NCI-H524 treated with DMSO at 0.1 percent for 48 hours (cell line): Measurements from ENCODE around the gene METTL27.
"Not testable (repeated sequence)": the region's sequence is repeated elsewhere in the genome, so short reads cannot be mapped to it uniquely, and the experiment has no call there.

ENCODE experiments used
- DNase-seq: peaks from one replicate; lab custom pipeline; 2025; lab: John Stamatoyannopoulos, UW

The METTL27 gene

DNA sequence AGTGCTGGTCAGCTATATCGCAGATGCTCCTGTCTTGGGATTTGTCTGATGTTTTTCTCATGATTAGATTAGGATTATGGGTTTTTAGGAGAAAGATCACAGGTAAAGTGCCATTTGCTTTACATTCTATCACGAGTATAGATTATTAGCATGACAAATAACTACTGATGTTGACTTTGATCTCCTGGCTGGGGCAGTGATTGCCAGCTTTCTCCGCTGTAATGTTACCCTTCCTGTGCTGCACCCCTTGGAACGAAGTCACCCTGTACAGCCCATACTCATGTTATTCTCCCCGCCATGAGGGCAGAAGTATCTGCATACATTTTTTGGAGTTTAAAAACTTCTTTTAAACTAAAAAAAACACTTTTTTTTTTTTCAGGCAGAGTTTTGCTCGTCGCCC lies 22.3 kb downstream of the METTL27 start:
- no peak for DNase-seq

- no peak for DNase-seq
Observed at GRCh38 chr7:73817121-73817520, 25.2 kb downstream of the METTL27 start.

GRCh38 chr7:73815436-73815835 lies 26.9 kb downstream of the METTL27 start:
- no peak for DNase-seq

- no peak for DNase-seq
Observed at GRCh38 chr7:73812996-73813395, 29.3 kb downstream of the METTL27 start.

DNA sequence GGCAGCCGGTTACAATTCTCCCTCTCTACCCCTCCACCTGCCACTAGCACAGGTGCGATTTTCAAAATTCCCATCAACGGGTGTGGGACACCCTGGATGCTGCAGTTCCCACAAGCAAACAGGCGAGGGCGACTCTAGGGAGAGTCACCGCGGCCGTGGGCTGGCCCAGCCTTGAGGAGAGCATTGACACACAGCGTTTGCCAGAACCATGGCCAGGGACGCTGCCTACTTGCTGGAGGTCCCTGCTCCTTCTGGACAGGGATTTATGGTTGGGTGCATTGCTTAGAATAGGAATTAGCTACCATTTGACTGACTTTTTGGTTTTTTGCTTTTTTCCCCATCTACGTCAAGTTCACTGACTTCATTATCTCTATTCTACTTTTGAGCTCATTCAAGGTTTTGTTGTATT lies 30.6 kb downstream of the METTL27 start:
- DNase-seq: peak; percentile 3

DNA sequence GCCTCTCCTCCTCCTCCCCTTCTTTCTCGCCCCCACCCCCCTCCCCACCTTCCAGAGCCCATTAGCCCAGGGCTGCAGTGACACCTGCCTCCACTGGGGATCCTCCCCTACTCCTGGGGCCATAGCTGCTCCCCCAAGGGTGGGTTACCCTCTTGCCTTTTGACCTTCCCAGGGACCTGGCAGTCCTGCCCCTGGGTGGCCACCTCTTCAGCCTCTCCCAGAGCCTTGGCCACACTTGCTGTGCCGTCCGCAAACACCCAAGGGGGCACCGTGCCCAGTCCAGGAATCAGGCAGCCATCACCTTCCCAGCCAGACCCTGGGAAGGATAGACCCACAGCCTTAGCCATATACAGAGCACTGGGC lies 31.3 kb downstream of the METTL27 start:
- no peak for DNase-seq

DNA sequence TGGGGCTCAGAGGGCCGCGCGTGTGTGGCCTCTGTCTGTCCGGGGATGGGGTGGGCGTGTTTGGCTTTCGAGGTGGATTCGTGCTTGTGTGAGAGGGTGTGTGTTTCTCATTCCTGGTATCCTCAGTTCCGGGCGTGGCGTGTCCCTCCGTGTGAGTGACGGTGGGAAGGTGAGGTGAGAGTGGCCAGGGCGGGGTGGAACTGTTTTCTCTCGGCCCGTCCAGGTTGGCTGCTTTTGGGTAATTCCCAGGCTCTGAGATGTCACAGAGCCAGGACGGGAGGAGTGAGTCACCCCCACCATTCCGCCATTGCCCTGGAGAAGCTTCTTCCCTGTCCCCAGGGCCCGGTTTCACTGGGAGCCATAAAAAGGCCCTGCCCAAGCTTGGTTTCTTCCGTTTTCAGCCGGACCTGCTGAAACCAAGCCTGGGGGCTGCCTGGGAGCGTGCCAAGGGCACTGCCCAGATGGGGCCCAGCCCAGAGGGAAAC lies 32.8 kb downstream of the METTL27 start:
- DNase-seq: no peak

DNA sequence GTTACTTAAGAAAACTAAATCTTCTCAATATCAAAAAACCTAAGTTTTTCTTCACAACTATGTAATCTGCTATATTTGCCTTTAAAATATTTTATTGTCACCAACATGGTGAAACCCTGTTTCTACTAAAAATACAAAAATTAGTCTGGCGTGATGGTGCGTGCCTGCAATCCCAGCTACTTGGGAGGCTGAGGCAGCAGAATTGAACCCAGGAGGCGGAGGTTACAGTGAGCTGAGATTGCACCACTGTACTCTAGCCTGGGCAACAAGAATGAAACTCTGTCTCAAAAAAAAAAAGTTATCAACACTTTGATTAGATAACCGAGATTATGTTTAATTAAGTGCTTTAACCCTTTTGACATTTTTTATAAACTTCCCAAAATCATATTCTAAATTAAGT lies 39.9 kb downstream of the METTL27 start:
- no peak for DNase-seq

GRCh38 chr7:73801577-73801976 lies 40.7 kb downstream of the METTL27 start:
- DNase-seq: no peak

- DNase-seq: no peak
Observed at GRCh38 chr7:73799282-73800141, 42.8 kb downstream of the METTL27 start.

DNA sequence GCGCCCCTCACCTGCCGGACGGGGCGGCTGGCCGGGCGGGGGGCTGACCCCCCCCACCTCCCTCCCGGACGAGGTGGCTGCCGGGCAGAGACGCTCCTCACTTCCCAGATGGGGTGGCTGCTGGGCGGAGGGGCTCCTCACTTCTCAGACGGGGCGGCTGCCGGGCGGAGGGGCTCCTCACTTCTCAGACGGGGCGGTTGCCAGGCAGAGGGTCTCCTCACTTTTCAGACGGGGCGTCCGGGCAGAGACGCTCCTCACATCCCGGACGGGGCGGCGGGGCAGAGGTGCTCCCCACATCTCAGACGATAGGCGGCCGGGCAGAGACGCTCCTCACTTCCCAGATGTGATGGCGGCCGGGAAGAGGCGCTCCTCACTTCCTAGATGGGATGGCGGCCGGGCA lies 45.1 kb downstream of the METTL27 start:
- DNase-seq: not testable (repeated sequence)

GRCh38 chr7:73796656-73797055 lies 45.7 kb downstream of the METTL27 start:
- not testable (repeated sequence) for DNase-seq

DNA sequence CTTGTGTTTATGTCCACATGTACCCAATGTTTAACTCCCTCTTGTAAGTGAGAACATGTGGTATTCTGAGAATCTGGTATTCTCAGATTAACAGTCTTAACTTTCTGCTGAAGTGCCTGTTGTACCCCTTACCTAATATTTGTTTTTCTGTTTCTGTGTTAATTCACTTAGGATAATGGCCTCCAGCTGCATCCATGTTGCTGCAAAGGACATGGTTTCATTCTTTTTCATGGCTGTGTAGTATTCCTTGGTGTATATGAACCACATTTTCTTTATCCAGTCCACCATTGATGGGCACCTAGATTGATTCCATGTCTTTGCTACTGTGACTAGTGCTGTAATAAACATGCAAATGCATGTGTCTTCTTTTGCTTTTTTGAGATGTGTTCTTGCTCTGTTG lies 47.1 kb downstream of the METTL27 start:
- not testable (repeated sequence) for DNase-seq

GRCh38 chr7:73791170-73791690 lies 51.1 kb downstream of the METTL27 start:
- DNase-seq: not testable (repeated sequence)

DNA sequence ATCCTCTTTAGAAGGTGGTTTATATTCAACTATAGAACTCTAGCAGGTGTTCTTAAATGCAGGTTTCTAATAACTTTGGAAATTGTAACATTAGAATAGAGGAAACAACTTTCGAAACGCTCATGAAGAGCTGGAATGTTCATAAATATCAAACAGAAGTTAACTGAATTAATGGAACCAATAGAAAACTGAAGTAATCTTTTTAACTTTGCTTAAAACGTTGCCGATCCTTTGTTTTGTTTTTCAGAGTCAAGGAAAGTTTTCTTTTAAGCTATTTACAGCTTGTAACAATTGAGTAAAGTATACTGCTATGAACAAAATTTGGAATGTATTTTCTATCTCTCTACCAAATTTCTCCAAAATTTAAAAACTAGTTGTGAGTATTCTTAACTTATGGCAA lies 53.3 kb downstream of the METTL27 start:
- DNase-seq: no peak

- DNase-seq: not testable (repeated sequence)
Observed at GRCh38 chr7:73787786-73788048, 54.6 kb downstream of the METTL27 start.

DNA sequence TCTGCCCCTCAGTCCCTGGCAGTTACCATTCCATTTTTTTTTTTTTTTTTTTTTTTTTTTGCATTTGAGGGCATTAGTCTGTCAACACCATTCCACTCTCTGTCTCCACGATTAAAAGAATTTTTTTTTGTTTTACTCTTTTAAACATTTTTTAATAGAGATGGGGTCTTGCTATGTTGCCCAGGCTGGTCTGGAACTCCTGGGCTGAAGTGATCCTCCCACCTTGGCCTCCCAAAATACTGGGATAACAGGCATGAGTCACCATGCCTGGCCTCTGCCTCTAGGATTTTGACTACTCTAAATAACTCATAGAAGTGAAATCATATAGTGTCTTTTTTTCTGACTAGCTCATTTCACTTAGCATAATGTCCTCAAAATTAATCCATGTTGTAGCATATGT lies 55.7 kb downstream of the METTL27 start:
- DNase-seq: no peak
